ENCODE measurements around the gene PUDP. TPM values are rescaled to one million over a fixed set of nuclear protein-coding genes. Genes with fewer than 3 reads are reported as not detected.

PUDP gene
- total RNA-seq, 1 experiment from 2014 or later: 16.1 TPM

- ChIA-PET CTCF (no interaction called here), POLR2A (no interaction called here)
- Mint-ChIP-seq H3K27me3 (ENCODE audit: insufficient read depth, unreplicated experiment) (no peaks in the 10 kb centered on the region), H3K4me3 (ENCODE audit: unreplicated experiment) (no peak overlapping the region), H3K9me3 (ENCODE audit: unreplicated experiment) (no peaks in the 10 kb centered on the region), H3K4me1 (ENCODE audit: insufficient read depth, unreplicated experiment) (peaks cover 15% of the 10 kb centered on the region), H3K27ac (ENCODE audit: low read depth, unreplicated experiment) (peak overlapping the region; percentile 39), H3K36me3 (ENCODE audit: insufficient read depth, unreplicated experiment) (peaks cover 30% of the 10 kb centered on the region)
- BruUV-seq (replicated peaks): no TSS peak
- intact Hi-C loops (cut with micrococcal nuclease): loop anchor here (1.0 kb wide), 1 partner anchor 517 kb away; no protein-coding TSS in a partner anchor
- peak; percentile 90 for DNase-seq (ENCODE audit: unreplicated experiment)
- TF ChIP-seq, protein P1, sequence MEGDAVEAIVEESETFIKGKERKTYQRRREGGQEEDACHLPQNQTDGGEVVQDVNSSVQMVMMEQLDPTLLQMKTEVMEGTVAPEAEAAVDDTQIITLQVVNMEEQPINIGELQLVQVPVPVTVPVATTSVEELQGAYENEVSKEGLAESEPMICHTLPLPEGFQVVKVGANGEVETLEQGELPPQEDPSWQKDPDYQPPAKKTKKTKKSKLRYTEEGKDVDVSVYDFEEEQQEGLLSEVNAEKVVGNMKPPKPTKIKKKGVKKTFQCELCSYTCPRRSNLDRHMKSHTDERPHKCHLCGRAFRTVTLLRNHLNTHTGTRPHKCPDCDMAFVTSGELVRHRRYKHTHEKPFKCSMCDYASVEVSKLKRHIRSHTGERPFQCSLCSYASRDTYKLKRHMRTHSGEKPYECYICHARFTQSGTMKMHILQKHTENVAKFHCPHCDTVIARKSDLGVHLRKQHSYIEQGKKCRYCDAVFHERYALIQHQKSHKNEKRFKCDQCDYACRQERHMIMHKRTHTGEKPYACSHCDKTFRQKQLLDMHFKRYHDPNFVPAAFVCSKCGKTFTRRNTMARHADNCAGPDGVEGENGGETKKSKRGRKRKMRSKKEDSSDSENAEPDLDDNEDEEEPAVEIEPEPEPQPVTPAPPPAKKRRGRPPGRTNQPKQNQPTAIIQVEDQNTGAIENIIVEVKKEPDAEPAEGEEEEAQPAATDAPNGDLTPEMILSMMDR (IDR thresholded peaks at IDR 0.05; ENCODE audit: unreplicated experiment): peak; percentile 40
These were observed 79.0 kb downstream of the PUDP start for GRCh38 chrX:7068939-7069367.

DNA sequence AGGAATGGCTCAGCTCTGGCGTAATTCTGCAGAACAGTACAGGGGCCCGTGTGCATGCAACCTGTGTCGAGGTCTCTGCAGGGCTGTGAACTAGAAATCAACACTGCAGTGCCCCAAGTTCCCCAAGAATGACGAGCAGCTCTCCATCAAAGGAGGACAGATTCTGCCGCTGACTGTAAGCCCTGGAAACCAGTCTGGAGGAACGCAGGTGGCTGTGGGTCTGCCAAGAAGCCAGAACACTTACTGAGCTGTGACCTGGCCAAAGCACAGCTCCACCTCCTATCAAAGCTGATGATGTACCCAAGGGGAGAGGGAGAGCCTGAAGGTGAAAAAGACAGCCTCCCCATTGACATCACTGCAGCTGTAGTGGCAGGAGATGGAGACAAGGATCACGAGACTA is 80.7 kb downstream of the PUDP start:
- peaks cover 26% of the 10 kb centered on the region for H3K36me3 Mint-ChIP-seq (ENCODE audit: insufficient read depth, unreplicated experiment)
- CTCF ChIA-PET: no interaction called here
- intact Hi-C loops (cut with micrococcal nuclease): no loop called here

DNA sequence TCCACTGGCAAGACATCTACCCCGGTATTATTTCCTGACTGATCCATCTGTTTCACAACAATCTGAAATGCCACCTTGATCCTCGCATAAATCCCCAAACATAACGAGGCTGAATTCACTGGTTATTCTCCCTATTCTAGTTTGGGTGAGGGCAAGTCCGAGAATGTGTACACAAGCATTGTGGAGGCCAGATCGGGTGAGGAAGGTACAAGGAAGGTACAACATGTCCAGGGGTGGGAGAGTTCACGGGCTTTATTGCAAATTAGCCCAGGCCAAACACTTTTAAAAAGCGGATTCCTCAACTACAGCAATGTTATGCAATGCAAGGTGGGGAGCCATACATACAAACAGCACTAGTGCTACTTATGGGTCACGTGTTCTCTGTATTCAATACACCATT is 82.5 kb downstream of the PUDP start:
- H3K36me3 Mint-ChIP-seq (ENCODE audit: insufficient read depth, unreplicated experiment): peaks cover 28% of the 10 kb centered on the region
- no peak for DNase-seq (ENCODE audit: unreplicated experiment)
- TF ChIP-seq, protein P1 (IDR thresholded peaks at IDR 0.05; ENCODE audit: unreplicated experiment): no peak
- peaks cover 21% of the 10 kb centered on the region for H3K4me1 Mint-ChIP-seq (ENCODE audit: insufficient read depth, unreplicated experiment)
- no peak overlapping the region for H3K4me3 Mint-ChIP-seq (ENCODE audit: unreplicated experiment)
- ChIA-PET CTCF (interaction anchor here (0.6 to 0.9 kb wide), 2 partner anchors 11 to 521 kb away, joined by 3 to 4 read pairs; no protein-coding TSS in a partner anchor), POLR2A (no interaction called here)
- no peak overlapping the region for H3K27ac Mint-ChIP-seq (ENCODE audit: low read depth, unreplicated experiment)
- intact Hi-C loops (cut with micrococcal nuclease): no loop called here
- H3K27me3 Mint-ChIP-seq (ENCODE audit: insufficient read depth, unreplicated experiment): no peaks in the 10 kb centered on the region
- BruUV-seq (replicated peaks): no TSS peak
- H3K9me3 Mint-ChIP-seq (ENCODE audit: unreplicated experiment): no peaks in the 10 kb centered on the region

More for the DNA sequence above, 80.7 kb downstream of the PUDP start:
- TF ChIP-seq, protein P1 (IDR thresholded peaks at IDR 0.05; ENCODE audit: unreplicated experiment): no peak
- no peaks in the 10 kb centered on the region for H3K9me3 Mint-ChIP-seq (ENCODE audit: unreplicated experiment)
- H3K27ac Mint-ChIP-seq (ENCODE audit: low read depth, unreplicated experiment): no peak overlapping the region
- H3K4me1 Mint-ChIP-seq (ENCODE audit: insufficient read depth, unreplicated experiment): peaks cover 18% of the 10 kb centered on the region
- BruUV-seq (replicated peaks): no TSS peak
- DNase-seq (ENCODE audit: unreplicated experiment): no peak
- no peak overlapping the region for H3K4me3 Mint-ChIP-seq (ENCODE audit: unreplicated experiment)
- POLR2A ChIA-PET: no interaction called here
- H3K27me3 Mint-ChIP-seq (ENCODE audit: insufficient read depth, unreplicated experiment): no peaks in the 10 kb centered on the region

DNA sequence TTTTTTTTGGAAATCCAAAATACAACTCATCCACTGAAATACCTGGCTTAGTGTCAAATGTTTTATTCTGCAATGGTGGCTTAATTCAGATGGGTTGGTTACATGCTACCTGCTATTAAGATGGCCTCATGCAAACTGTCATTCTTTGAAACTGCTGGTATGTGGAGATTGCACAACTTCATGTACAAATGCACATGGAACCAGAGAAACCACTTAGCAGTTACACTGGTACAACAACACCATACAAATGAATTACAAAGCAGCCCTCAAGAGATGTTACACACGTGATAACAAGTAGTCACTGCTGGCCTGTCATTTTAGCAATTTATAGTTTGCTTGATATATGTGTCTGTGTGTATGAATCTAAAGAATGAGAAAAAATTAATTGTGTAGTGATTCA is 85.0 kb downstream of the PUDP start:
- TF ChIP-seq, protein P1 (IDR thresholded peaks at IDR 0.05; ENCODE audit: unreplicated experiment): no peak
- Mint-ChIP-seq H3K27ac (ENCODE audit: low read depth, unreplicated experiment) (no peak overlapping the region), H3K4me3 (ENCODE audit: unreplicated experiment) (no peak overlapping the region), H3K27me3 (ENCODE audit: insufficient read depth, unreplicated experiment) (no peaks in the 10 kb centered on the region), H3K4me1 (ENCODE audit: insufficient read depth, unreplicated experiment) (peaks cover 6% of the 10 kb centered on the region), H3K9me3 (ENCODE audit: unreplicated experiment) (no peaks in the 10 kb centered on the region), H3K36me3 (ENCODE audit: insufficient read depth, unreplicated experiment) (peaks cover 23% of the 10 kb centered on the region)
- ChIA-PET POLR2A (no interaction called here), CTCF (interaction anchor here (1.8 kb wide), 1 partner anchor 8 kb away, joined by 5 read pairs; no protein-coding TSS in a partner anchor)
- no TSS peak for BruUV-seq (replicated peaks)
- no peak for DNase-seq (ENCODE audit: unreplicated experiment)
- intact Hi-C loops (cut with micrococcal nuclease): no loop called here

Data from MCF 10A (cell line).